GM06990 (cell line): ENCODE results near the gene CSMD2.

Experiments
- DNase-seq: peaks from one replicate; pipeline ENCODE4 v3.0.0-alpha.2; 2011; ENCODE audit not compliant: insufficient read length; ENCODE audit errors: extremely low read depth
- H3K27me3 ChIP-seq: replicated peaks from 2 replicates; pipeline ENCODE4 v1.6.0; 2011; ENCODE audit warnings: low read length; ENCODE audit not compliant: control insufficient read depth, insufficient read depth
- H3K36me3 ChIP-seq: 2 replicates; pipeline ENCODE4 v1.5.1; 2011; ENCODE audit warnings: low read length; ENCODE audit not compliant: control insufficient read depth, insufficient read depth
- H3K4me3 ChIP-seq: replicated peaks from 2 replicates; pipeline ENCODE4 v1.5.1; 2011; ENCODE audit warnings: low read depth, mild to moderate bottlenecking, control low read depth, low read length
- TF ChIP-seq, protein P1 (sequence below): IDR thresholded peaks from 2 replicates; pipeline ENCODE4 v1.5.1; 2011; ENCODE audit warnings: low read length, control low read depth, mild to moderate bottlenecking, inconsistent platforms; ENCODE audit not compliant: insufficient read depth, poor library complexity, severe bottlenecking

Gene CSMD2

DNA sequence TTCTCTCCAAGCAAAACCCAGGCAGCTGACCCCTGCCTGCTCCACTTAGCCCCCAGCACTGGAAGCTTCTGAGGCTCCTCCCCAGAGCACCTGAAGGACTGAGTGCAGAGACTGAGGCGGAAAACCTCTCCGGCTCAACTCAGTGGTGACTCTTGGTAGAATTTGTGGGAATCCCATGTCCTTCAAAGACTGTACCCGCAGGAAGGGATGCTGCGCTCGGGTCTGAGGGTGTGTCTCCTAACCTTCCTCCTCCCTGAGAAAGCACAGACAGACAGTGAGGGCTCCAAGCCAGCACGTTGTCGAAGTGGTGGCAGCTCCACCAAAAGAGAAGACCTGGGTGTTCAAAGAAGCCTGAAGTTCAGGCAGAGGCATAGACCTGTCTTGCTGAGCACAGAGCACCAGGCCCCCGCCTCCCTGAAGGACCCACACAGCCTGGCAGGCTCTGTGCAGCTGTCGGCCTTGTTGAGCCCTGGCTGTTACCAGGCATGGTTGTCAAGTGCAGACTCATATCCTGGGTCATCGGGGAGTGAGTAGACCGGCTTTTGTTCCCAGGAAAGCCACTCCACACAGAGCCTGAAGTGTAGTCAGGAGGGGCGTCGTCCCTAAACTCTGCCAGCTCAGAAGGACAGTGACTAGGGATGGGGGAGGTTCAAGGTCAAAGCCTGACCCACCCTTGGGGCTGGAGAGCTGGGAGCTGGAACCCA, 36.7 kb downstream of the CSMD2 start:
- Histone ChIP-seq H3K4me3 (no peak overlapping the region), H3K36me3 (no peaks in the 10 kb centered on the region), H3K27me3 (no peaks in the 10 kb centered on the region; the same call in 1 of the 2 replicates)
- TF ChIP-seq, protein P1, sequence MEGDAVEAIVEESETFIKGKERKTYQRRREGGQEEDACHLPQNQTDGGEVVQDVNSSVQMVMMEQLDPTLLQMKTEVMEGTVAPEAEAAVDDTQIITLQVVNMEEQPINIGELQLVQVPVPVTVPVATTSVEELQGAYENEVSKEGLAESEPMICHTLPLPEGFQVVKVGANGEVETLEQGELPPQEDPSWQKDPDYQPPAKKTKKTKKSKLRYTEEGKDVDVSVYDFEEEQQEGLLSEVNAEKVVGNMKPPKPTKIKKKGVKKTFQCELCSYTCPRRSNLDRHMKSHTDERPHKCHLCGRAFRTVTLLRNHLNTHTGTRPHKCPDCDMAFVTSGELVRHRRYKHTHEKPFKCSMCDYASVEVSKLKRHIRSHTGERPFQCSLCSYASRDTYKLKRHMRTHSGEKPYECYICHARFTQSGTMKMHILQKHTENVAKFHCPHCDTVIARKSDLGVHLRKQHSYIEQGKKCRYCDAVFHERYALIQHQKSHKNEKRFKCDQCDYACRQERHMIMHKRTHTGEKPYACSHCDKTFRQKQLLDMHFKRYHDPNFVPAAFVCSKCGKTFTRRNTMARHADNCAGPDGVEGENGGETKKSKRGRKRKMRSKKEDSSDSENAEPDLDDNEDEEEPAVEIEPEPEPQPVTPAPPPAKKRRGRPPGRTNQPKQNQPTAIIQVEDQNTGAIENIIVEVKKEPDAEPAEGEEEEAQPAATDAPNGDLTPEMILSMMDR, result no peak
- no peak for DNase-seq

DNA sequence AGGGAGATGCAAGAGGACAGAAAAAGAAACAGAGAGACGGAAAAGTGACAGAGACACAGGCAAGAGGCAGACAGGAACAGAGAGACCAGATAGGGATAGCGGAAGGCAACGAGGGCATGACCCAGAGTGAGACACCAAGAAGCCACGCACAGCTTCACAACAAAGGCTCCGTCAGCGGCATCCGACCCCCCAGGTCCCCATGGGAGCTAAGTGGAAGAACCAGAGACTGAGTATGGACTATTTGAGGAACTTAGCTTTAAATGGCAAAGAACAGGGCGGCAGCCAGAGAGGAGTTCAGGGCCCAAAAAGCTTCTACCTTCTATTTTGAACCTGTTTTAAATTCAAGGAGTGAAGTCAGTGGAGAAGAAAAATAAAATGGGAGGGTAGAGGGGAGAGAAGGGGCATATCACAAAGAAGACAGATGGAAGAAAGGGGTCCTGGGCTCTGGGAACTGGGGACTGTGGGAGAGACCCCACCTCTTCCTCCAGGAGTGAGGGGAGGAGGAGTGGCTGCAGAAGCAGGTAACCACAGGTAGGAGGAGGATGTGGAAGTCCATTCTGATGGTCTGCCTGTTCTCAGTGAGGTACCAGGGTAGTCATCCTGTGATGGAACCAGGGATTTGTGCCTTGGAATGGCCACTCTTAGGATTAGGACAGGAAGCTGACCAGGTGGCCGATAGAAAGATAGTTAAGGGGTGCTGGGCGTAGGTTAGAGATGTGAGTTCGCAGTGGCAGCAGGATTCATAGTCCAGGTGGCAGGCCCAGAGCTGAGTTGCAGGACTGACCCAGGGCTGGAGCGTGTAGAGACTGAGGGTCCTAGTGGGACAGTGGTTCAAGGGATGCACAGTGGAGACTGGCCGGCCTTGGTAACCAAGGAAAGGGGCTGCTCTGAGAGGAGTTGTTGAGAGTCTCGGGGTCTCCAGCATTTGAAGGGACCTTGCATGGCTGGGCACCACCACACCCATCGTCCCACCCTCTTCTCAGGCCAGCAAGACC, 37.7 kb downstream of the CSMD2 start:
- Histone ChIP-seq H3K27me3 (no peaks in the 10 kb centered on the region; the same call in 1 of the 2 replicates), H3K36me3 (no peaks in the 10 kb centered on the region), H3K4me3 (no peak overlapping the region)
- TF ChIP-seq, protein P1, result no peak
- no peak for DNase-seq

DNA sequence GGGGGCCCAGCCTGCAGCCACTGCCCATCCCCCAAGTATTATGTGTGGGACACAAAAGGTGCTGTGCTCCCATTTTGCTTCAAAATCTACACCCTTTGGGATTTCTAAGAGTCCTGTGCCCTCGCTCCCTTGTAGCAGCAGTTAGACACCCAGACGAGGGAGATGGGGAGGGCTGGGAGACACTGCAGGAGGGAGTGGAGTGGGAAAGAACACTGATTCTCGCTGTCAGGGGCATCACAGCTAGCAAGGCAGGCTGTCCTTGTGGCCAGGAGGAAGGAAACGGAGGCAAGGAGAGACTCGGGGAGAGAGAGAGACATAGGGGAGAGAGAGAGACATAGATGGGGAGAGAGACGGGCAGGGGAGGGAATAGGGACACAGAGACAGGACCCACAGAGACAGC, 38.5 kb downstream of the CSMD2 start:
- TF ChIP-seq, protein P1, result no peak
- Histone ChIP-seq H3K27me3 (no peaks in the 10 kb centered on the region; the same call in 1 of the 2 replicates), H3K36me3 (no peaks in the 10 kb centered on the region), H3K4me3 (no peak overlapping the region)
- DNase-seq, result no peak

DNA sequence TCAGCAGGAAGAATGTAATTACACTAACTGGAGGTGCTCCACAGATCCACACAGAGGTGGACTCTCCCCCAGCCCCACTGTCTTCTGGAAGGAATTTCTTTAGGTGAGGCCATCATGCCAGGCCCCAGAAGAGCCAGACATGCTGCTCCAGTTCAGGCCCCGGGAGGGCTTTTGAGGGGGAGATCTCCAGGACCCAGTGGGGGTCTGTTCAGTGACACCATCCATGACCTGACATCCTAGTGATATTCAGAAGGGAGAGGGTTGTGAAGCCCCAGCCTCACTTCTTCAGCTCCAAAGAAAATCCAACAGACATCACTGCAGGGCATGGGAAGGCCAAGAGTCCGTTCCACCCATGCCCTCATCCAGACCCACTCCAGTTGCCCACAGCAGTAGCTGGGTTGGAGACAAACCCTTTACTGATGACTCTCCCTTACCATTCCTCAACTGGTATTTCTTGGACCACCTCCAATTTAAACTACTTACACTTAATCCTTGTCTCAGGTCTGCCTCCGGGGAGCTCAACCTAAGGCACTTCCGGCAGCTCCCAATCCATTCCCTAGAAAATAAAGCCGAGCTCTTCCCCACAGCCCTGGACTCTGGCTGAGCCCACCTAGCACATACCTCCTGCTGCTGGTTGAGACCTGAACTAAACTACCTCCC, 39.2 kb downstream of the CSMD2 start:
- TF ChIP-seq, protein P1, result no peak
- Histone ChIP-seq H3K36me3 (no peaks in the 10 kb centered on the region), H3K4me3 (no peak overlapping the region), H3K27me3 (no peaks in the 10 kb centered on the region; the same call in 1 of the 2 replicates)
- no peak for DNase-seq

DNA sequence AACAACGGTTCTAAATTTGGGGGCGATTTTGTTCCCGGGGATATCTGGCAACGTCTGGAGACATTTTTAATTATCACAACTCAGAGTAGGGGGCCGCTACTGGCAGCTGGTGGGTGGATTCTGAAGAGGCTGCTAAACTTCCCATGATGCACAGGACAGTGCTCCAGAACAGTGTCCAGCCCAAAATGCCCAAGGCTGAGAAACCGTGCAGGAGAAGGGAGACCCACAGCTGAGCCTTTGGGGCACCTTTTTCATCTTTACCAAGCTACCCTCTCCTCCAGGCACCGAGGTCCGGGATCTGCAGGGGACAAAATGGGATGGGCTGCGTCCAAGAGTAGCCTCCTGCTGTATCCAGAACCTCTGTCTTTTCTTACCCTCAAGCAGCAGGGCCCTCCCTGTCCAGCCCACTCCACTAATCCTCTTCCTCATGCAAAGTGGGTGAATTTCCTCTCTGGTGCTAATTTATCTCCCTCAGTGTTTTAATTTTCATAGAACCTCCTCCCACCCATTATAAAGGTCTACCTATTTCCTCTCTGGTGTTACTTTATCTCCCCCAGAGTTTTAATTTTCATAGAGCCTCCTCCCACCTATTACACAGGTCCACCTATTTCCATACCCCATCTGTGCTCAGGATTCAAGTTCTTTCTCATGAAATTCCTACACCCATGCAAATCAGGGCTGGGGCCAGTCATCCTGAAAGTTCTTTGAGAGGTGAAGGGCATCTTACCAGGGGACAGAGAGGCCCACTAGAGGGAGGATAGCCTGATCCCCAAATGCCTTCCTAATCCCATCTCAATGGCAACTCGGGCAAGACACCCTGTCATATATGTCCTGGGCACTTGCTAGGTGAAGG, 42.7 kb downstream of the CSMD2 start:
- no peaks in the 10 kb centered on the region for H3K36me3 ChIP-seq
- DNase-seq, result no peak
- TF ChIP-seq, protein P1, result no peak
- no peak overlapping the region for H3K4me3 ChIP-seq
- no peaks in the 10 kb centered on the region for H3K27me3 ChIP-seq
